ENCODE data around the gene SERPINA12.

- TF ChIP-seq CTCF (IDR thresholded peaks at IDR 0.05; ENCODE audit: poor library complexity, severe bottlenecking) (no peak), POLR2AphosphoS5 (IDR thresholded peaks at IDR 0.05) (no peak), RAD21 (conservative IDR thresholded peaks at IDR 0.05) (no peak), EZH2 (IDR thresholded peaks at IDR 0.05; ENCODE audit: borderline replicate concordance, insufficient read depth, low read length, poor library complexity, severe bottlenecking) (no peak), EP300 (conservative IDR thresholded peaks at IDR 0.05; ENCODE audit: poor library complexity, severe bottlenecking) (no peak), MXI1 (conservative IDR thresholded peaks at IDR 0.05; ENCODE audit: poor library complexity, severe bottlenecking) (no peak), SMC3 (conservative IDR thresholded peaks at IDR 0.05; ENCODE audit: poor library complexity) (no peak)
These were observed 14.0 kb upstream of the SERPINA12 start for GRCh38 chr14:94523265-94523664.

Data from neural cell (in vitro differentiated cells).